ENCODE data around the gene KRT6C.
"Not testable (repeated sequence)": the region's sequence is repeated elsewhere in the genome, so short reads cannot be mapped to it uniquely, and the experiment has no call there.

KRT6C gene
- total RNA-seq: 0 to 0.31 reads per million in 2 donors

DNA sequence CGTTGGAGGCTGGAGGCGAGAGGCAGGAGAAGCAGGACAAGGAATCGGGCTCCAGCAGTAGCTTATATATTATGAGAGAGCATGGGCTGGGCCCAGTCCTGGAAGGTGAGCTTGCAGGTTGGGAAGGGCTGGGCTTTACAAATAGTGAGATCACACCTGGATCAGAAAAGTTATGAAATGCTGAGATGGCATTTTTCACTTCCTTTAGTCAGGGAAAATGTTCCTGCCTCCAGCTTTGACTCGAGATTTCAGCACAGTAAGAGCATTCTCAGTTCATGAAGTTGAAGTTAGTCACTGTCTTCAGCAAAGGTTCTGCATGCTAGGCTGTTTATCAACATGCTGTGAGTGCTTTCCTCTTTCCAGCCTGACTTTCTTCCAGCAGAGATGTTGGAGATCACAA lies at the start of gene KRT6C:
Gene KRT6C, minus strand, starts transcription at position 38 of the 400 bp plus-strand sequence. CDS start 68 bp downstream, outside the sequence.
- no peak for DNase-seq

- DNase-seq: no peak
Measured at GRCh38 chr12:52522346-52523011, 48.9 kb upstream of the KRT6C start.

GRCh38 chr12:52521568-52522266 lies 48.1 kb upstream of the KRT6C start:
- no peak for DNase-seq

GRCh38 chr12:52521175-52521567 lies 47.6 kb upstream of the KRT6C start:
- no peak for DNase-seq

DNA sequence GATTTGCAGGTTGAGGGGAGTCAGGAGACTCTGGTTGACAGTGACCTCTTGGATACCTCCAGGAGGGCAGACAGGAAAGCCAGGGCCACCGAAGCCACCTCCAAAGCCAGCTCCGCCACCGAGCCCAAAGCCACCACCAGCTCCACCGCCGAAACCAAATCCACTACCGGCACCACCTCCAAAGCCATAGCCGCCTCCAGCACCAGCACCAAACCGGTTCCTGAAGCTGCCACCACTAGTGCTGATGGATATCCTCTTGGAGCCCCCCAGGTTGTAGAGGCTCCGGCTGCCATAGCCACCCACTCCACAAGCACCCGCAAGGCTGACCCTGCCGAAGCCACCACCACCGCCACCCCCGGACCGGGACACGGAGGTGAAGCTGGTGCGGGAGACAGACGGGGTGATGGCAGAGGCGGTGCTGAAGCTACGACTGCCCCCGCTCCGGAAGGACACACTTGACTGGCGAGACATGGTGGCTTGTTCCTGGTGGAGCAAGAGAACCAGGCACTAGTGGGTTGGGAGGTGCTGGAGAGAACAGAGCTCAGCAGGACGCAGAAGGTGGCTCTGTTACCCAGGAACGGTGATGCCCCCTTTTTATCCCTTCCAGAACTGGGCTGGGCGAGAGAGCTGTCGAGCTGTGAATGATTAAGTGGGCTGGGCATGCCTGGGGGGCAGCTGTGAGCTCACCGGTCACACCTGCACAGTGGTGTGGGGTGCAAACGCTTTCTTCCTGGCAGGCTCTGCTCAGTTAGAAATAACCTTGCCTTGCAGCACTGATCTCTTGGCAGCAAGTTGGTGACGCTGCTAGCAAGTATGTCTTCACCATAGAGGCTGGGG lies 46.4 kb upstream of the KRT6C start, which contains the start of gene KRT5:
Gene KRT5, minus strand, starts transcription at position 569 of the 837 bp plus-strand sequence. Its CDS starts 98 bp downstream, at position 471.
- no peak for DNase-seq

DNA sequence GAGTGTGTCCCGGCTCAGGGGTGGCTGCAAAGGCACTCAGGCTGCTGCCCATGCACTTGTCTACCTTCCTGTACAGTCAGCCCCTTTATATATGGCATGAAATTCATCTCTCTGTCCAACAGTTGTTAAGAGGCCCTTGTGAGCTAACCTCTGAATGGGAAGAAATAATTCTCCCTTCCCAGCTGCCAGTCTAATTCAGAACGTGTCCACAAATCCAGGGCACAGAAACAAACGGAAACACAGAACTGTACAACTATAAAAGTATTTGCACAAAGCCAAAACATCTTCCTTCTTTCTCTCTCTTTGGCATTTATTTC lies 45.7 kb upstream of the KRT6C start:
- no peak for DNase-seq

- no peak for DNase-seq
Measured at GRCh38 chr12:52518574-52519386, 45.2 kb upstream of the KRT6C start.

GRCh38 chr12:52517888-52518287 lies 44.3 kb upstream of the KRT6C start:
- no peak for DNase-seq

DNA sequence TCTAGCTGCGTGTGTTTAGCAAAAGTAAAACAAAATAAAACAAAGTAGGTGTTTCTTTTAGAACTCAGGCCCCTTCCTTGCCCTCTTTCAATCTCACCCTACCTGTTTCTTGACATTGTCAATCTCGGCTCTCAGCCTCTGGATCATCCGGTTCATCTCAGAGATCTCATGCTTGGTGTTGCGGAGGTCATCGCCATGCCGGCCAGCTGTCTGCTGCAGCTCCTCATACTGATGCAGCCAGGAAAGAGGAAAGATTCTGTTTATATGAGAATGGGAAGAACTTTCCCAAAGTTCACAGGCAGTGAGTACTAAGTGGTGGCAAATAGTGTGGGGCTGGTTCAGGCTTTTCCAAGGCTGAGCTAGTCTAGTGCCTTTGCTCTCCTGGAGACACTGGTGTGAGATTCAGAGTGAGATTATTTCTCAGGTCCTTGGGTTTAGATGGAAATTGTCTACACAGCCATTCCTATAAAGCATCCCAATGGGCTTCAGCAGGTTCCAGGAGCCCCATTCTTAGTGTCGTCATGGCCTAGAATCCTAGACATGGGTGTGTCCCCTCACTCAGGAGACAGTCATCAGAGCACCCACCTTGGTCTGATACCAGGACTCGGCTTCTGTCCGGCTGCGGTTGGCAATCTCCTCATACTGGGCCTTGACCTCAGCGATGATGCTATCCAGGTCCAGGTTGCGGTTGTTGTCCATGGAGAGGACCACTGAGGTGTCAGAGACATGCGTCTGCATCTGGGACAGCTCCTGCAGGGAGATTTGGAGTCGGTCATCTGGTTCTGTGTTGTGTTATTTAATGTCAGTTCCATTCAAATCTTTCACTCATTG lies 43.6 kb upstream of the KRT6C start:
- no peak for DNase-seq

- no peak for DNase-seq
Measured at GRCh38 chr12:52515927-52516831, 42.6 kb upstream of the KRT6C start.

GRCh38 chr12:52515319-52515646 lies 41.7 kb upstream of the KRT6C start:
- DNase-seq: no peak

GRCh38 chr12:52514471-52515318 lies 41.1 kb upstream of the KRT6C start:
- DNase-seq: no peak

GRCh38 chr12:52513736-52514135 lies 40.1 kb upstream of the KRT6C start:
- no peak for DNase-seq

DNA sequence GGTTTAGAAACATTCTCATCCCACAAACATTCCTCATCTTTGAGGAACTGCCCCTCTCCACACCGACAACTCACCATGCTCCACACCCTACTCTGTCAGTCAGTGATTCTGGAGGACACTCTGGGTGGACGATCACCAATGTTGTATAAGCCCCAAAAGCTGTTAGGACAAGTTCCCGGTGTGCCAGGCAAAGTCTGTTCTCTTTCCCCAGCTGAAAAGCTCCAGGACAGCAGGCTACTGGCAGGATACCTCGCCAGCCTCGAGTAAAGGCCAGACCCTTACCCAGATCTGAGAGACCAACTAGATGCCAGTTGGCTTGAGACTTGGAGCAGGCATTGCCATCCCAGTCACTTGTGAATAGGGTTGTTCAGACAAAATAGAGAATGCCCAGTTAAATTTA lies 34.6 kb upstream of the KRT6C start:
- no peak for DNase-seq

DNA sequence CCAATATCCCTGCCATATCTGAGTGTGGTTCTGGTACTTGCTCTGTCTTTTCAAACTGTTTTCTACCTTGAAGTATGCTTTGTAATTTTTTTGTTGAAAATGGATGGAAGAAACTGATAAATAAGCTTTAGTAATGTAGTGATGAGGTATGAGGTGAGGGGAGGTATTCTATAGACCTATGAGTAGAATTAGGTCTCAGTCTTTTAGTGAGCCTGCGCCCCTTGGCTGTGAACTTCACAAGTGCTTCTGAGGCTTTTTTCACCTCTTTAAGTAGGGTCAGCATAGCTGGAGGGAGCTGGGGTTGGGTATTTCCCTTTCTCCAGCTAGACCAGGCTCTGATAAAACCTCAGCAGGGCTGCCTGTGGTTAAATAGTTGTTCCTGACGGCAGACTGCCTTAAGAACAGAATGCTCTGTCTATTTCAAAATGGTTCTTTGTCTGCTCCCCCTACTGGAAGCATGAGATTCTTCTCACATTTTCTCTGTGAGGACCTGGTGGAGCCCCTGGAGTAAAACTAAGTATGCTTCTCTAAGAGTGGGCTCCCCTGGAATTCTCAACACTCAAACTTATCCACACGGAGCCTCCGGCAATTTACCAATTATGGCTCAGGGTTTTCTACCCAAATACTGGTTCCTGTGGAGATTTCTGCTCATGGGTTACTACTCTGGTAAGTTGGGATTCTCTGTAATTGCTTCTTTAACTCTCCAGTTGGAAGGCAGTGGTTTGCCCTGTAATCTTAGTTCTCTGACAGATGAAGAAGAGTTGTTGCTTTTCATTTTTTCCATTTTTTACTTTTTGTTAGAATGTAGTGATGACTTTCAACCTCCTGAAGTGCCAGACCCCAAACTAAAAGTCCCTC lies 33.5 kb upstream of the KRT6C start:
- peak in 1 of 5 experiments; percentile 19 for DNase-seq

DNA sequence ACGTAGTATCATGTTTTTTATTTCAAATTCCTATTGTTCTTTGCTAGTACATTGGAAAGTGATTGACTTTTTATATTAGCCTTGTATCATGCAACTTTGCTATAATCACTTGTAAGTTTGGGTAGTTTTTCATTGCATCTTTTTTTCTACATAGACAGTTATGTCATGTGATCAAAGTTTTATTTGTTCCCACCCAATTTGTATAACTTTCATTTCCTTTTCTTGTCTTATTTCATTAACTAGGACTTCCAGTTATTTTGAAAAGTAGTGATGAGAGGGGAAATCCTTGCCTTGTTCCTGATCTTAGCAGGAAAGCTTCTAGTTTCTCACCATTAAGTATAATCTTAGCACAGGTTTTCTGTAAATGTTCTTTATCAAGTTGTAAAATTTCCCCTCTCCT lies 29.3 kb upstream of the KRT6C start:
- DNase-seq: no peak

DNA sequence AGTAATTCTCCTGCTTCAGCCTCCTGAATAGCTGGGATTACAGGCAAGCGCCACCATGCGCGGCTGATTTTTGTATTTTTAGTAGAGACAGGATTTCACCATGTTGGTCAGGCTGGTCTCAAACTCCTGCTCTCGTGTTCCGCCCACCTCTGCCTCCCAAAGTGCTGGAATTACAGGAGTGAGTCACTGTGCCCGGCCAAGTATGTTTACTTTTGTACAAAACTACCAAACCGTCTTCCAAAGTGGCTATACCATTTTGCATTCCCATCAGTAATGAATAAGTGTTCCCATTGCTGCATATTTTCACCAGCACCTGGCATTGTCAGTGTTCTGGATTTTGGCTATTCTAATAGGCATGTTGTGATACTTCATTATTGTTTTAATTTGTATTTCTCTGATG lies 27.9 kb upstream of the KRT6C start:
- no peak for DNase-seq

DNA sequence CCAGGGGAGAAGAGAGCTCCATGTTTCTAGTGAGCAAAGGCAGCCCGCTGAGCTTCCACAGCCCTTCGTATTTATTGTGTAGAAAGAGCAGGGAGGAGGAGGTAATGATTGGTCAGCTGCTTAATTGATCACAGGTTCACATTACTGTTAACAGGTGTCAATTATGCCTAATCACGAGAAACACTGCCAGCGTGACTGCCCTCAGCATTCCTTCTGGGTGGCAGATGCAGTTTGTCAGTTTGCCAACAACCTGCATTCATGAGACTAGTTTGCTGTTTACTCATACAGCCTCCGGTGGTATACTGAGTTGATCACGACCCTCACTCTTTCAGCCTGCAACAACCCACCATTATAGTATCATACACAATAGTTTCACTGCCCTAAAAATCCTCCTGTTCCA lies 27.0 kb upstream of the KRT6C start:
- DNase-seq: not testable (repeated sequence)
